ENCODE results near the gene HOMER2.

DNA sequence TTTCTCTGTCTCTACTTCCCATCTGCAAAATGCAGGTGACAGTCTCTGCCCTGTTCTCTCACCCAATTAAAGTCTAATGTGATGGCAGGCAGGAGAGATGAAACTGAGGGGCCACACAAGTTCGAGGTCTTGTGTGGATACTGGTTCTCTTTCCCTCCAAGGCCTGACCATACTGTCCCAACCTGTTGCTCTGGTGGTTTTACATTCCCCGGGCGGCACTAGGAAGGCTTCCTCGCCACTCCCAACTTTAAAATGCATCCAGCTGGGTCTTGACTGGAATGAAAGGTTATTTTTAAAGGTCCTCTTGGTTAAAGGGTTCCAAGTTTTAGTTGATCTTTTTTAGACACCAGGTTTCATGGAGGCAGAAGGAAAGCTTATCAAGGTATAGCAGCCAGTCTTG is 105.9 kb downstream of the HOMER2 start:
- TF ChIP-seq, protein P1, sequence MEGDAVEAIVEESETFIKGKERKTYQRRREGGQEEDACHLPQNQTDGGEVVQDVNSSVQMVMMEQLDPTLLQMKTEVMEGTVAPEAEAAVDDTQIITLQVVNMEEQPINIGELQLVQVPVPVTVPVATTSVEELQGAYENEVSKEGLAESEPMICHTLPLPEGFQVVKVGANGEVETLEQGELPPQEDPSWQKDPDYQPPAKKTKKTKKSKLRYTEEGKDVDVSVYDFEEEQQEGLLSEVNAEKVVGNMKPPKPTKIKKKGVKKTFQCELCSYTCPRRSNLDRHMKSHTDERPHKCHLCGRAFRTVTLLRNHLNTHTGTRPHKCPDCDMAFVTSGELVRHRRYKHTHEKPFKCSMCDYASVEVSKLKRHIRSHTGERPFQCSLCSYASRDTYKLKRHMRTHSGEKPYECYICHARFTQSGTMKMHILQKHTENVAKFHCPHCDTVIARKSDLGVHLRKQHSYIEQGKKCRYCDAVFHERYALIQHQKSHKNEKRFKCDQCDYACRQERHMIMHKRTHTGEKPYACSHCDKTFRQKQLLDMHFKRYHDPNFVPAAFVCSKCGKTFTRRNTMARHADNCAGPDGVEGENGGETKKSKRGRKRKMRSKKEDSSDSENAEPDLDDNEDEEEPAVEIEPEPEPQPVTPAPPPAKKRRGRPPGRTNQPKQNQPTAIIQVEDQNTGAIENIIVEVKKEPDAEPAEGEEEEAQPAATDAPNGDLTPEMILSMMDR (IDR thresholded peaks at IDR 0.05; ENCODE audit: poor library complexity): no peak
- TF ChIP-seq EZH2phosphoT487 (IDR thresholded peaks at IDR 0.05; ENCODE audit: low read depth, severe bottlenecking, unreplicated experiment) (no peak), EZH2 (IDR thresholded peaks at IDR 0.05; ENCODE audit: borderline replicate concordance) (no peak)

Data from hepatocyte (in vitro differentiated cells).